GM18867 (cell line): ENCODE measurements around the gene SLC16A8.

Experiments used
- ATAC-seq: cut with Tn5 transposase; IDR thresholded peaks from one replicate; pipeline ENCODE4 v1.9.1; 2021; ENCODE audit warnings: mild to moderate bottlenecking, moderate library complexity; ENCODE audit not compliant: unreplicated experiment

The SLC16A8 gene

DNA sequence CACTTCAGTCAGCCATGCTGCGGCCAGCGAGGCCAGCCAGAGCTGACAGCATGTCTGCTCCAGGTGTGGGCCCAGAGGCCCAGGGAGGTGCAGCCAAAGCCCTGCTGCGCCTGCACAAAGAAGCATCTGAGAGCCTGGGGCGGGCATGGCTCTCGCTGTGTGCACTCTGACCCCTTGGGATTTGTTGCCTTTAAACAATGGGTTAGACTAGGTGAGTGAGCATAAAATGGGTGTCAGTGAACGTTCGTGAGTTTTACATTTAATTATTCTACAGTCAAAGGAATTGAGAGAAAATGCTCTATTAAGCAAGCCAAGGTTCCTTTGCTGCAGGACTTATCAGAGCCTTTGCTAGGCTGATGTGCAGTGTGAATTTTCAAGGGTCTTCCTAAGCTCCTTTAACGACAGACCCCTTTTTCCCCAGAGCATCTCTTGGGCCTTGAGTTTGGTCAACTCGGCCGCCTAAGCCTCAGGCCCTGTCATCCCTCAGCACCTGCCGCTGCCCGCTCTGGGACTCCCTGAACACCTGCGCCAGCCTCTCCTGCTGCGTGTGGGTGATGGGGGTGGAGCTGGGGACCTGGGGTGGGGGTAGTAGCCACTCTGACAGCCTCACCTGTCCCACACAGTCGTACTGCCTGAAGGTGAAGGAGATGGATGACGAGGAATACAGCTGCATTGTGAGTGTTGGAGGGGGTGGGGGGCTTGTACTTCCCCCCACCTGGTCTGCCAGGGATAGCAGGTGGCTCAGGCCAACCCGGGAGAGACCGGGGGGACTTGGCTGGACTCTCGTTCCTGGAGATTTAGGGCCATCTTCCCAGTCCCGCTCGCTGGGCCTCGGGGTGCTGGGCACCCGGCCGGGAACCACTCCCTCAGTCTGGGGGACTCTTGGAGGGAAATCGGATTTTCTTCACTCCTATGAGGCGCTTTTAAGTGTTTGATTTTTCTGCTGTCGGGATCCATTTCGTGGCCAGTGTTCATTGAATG is 10.5 kb downstream of the SLC16A8 start:
- no peak for ATAC-seq

DNA sequence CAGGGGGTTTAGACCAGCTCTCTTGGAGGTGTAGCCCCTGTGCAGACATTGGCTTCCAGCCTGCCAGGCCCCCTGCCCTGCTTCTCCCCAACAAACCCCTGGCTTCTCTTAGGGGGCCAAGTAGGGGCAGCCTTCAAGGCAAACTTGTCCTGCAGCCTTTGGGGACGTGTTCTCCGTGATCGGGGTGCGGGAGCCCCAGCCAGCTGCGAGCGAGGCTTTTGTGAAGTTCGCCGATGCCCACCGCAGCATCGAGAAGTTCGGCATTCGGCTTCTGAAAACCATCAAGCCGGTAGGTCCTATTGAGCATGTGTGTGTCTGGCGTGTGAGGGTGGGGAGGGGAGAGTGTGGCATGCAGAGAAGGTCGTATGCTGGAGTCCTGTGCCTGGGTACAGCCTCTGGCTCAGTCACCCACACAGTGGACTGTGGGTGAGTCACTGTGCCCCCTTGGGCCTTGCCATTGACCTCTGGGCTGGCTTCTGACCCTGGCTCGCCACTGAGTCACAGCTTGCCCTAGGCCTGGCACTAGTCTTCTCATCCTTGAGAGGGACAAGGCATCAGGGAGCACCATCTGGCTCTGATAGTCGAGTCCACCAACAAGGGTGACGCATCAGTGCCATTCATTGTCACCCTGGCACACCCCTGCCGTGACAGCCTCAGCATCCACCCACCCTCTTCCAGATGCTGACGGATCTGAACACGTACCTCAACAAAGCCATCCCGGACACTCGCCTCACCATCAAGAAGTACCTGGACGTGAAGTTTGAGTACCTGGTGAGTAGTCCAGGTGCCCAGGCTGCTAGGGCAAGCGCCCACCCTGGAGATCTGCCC is 11.4 kb downstream of the SLC16A8 start:
- ATAC-seq, result no peak

DNA sequence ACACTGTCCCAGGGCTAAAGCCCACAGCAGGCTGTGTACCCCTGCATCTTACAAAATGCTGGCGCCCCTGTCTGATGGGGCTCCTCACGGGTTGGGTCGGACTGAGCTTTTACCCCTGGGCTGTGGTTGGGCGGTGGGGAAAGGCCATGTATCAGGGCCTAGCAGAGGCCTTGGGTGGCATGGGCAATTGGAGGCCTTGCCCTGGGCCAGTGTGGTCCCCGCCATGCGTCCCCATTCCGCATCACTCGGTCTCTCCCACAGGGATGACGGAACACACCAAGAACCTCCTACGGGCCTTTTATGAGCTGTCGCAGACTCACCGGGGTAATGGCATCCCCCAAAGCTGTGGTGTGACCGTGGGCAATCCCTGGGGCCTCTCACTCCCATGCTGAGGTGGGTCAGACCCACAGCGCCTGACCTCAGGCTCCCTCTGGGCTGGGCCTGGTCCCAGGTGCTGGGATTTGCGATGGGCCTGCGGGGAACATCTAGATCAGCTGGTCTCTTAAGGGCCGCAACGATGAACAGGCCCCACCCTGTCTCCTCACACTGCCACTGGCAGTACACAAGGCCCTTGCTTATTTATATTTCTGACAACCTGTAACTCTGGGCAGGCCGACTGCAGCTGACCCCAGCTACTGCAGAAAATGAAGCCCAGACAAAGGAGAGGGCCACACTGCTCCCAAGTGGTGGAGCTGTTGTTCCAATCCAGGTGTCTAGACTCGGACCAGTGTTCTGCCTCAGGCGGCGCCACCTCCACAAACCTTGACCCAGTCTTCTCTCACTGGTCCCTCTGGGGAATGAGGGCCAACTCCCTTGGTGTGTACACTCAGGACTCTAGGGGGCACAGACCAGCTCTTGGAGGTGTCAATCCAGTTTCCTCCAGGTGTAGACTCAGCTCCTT is 12.3 kb downstream of the SLC16A8 start:
- no peak for ATAC-seq

DNA sequence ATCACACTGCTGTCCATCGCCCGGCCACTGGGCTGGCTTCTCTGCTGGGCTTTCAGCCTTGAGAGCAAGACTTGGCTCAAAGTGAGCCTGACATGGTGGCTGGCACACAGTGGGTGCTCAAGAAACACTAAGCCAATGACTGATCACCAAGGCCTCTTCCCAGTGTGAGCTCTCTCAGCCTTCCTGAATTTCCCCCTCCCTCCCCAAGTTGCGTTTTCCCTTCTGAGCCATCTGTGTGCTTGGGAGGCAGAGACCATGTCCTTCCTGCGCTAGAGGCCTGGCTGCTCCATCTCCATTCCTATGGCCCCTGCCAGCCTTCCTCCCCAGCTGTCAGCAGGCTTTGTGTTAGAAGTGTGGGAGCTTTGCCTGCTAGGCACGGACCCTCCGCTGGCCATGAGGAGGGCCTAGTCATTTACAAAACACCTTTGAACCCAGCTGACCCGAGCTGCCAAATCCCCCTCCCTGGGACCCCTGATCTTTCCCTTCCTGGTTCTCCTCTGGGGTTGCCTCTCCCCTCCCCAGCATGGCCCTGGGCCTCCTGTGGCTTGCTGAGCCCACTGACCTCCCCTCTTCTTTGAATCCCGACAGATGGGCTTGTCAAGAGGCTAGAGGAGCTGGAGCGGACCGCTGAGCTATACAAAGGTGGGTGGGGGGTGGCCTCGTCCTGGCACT is 13.6 kb downstream of the SLC16A8 start:
- ATAC-seq, result no peak

DNA sequence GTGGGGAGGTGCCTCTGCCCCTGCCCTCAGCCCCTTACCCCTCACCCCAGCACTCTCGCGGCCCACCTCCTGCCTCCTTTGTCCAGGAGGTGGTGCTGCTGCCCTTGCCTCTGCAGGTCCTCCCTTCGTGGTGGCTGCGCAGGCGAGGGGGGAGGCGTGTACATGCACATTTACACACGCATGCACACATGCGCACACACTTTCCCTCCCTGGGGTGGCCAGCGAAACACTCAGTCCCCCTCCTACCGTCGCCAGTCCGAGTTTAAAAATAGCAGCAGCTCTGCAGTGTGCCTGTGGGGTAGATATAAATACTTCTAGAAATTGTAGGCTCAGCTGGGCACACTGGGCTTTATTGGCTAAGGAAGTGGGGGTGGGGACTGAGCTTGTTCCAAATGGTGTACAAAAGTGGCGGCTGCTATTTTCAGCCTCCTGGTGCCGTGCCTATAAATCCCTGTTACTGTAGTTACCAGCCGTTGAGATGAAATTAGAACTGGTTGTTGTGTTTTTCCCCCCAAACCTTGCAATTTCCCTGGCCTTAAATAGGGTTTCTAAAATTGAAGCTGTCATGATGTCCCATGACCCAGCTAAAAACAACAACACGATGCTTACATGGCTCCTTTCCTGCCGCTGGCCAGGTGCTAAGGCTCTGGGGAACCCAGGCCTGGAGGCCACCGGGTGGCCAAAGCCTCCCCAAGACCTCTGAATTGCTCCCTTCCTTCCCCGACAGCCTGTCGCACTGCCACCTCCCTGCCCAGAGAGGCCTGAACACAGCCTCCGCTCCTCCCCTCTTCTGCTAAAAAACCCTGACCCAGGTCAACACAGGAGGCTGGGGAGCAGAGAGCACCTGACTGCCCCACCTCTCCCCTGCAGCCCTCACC is 14.4 kb downstream of the SLC16A8 start:
- ATAC-seq, result no peak

DNA sequence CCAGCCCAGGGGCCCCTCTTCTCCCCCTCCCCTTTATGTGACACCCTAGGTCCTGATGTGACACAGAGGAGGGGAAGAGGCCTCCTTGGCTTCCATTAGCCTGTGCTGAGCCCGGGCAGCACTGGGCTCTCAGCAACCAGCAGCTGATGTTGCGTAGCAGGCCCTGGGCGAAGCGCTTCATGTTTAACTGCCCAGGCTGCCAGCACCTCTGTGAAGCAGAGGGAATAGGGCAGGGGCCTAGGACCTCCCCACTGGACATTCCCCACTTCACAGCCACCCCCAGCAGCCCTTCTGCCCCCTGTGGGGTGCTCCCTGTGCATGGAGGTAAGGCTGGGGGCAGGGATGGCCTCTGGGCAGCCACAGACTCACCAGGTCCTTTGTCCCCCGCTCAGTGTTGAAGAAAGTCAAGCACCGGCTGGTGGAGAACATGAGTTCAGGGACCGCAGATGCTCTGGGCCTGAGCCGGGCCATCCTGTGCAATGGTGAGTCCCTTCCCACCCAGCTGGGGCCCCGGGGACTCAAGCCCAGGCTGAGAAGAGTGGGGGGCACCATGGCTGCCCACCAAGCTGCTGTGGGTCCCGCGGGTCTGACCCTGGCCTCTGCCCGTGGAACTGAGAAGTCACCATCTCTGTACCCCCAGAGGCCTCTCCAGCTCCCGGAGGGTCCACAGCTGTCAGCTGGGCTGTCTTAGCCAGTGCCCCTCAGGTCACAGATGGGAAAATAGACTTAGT is 15.2 kb downstream of the SLC16A8 start:
- ATAC-seq, result no peak

DNA sequence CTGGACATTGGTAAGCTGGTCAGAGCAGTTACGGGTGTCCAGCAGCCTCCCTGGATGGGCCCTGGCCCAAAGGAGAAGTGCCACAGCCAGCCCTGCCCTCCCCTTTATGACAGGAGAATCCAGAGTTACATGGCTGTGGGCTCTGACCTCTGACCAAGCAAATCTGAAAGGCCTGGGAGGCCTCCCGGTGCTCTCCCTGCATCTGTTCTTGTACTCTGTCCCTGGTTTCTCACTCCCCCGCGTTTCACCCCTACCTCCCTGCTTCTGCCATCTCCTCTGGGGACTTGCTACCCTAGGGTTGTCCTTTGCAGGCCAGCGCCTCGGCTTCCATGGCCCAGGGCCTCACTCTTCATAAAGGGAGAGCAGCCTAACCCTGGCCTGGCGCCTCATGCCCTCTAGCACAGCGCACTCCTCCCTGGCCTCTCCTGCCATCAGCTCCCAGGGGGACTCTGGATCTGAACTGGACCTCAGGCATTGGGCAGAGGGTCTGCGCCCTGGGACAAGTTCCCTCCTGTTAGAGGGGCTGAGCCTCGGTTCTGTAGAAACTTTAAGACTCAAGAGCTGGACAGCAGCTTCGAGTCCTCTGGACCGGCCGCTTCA is 16.1 kb downstream of the SLC16A8 start:
- ATAC-seq, result no peak

DNA sequence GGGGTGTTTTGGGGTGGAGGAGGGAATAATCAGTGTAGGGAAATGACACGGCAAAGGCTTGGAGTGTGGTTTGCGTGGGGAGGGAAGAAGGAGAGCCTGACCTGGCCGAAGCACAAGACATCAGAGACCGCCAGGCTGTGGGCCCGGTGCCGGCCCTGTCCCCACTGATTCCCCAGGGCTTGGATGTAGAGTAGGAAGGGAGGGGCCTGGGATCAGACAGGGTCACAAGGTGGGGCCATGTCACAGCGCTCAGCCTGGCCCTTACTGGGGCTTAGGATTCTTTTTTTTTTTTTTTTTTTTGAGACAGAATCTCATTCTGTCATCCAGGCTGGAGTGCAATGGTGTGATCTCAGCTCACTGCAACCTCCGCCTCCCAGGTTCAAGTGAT is 17.0 kb downstream of the SLC16A8 start:
- ATAC-seq, result no peak

DNA sequence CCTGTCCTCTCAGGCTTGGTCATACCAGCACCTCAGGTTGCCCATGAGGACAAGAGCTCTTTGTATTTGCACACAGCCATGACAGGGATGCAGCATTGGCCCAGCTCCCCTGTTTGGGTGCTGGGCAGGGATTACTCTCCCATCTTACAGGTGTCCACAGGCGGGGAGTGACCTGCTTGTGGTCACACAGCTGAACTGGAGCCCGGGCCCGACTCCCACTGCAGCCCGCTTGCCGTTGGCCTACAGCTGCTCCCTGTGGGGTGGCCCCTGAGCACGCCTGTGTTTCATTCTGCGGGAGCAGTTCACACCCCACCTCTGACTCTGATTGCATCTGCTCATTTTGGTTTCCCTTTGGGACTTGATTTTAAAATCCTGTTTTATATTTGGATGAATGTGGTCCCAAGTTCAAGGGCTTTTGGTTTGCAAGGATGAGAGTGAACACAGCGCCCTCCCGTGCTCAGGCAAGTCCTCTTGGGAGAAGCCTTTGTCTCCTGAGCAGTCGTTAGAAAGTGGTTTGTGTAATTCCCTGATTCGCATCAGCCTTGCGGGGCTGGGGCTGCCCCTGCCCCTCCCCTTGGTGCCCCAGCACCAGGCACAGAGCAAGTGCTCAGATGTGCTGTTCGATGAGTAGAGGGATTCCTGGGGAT is 17.5 kb downstream of the SLC16A8 start:
- no peak for ATAC-seq

DNA sequence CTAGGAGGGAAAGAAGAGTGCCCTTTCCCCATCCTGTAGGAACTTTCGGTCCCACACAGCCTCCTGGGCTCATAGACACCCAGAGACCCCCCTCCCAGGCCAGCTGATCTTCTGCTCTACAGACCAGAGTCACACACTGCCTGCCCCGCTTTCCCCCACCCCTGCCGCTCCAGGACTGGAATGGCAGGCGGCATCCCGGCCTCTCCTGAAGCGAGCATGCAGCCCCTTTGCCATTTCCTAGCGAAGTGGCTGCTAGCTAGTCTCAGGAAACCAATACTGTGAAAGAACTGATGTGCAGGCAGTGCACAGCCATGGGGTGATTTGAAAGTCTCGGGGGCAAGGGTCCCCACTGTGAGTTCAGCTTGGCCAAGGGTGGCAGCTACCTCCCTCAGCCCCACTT is 18.4 kb downstream of the SLC16A8 start:
- ATAC-seq, result no peak

DNA sequence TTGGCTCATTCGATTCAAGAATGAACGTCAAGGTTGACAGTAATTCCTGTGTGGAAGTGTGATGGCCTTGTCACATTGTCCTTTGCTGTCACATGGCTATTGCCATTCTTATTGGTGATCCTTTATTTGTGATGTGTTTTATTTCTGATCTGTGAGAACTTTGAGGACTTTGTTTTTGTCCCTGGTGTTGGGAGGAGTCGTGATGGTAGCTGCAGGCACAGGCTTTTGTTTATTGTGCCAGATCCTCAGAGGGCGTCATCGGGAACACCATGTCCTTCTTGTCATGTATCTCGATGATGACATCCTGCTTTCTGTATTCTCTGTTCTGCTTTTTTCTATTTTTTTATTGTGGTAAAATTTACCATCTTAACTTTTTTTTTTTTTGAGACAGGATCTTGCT is 21.2 kb downstream of the SLC16A8 start:
- ATAC-seq, result no peak

DNA sequence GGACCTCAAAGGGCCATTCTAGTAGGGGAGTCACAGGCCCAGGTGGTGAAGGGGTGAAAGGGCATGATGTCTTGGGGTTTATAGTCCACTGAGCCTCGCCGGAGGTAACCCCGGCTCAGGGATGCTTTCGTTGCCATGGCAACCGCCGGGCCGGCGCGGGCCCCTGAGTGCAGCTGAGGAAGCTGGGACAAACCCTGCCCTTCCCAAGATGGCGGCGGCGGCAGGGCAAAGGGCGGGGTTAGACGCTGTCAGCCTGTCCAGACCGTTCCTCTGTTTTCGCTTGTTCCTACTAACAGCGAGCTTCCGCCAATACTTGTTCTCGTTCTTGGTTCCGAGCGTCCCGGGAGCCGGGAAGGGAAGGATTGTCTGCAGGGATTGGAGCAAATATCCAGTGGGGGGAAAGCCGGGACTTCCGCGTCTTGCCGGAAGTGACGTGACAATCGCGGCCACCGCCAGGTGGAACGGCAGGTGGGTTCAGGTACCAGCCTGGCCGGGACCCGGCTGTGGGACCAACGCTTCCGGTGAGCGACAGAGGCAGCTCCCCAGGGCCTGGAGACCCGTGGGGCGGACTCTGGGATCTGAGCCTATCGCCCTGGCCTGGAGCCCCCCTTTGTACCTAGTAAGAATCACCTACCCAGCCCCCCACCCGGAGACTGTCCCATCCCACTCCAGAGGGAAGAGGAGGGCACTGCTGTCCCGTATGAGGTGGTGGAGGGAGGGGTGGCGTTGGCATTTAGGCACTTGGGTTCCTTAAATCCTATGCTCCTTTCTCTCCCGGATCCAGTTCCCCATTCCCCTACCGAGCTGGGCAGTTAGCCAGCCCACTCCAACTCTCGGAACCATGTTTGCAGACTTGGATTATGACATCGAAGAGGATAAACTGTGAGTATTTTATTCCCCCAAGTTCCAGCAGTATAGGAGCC is 26.8 kb downstream of the SLC16A8 start, which contains the start of gene PICK1:
TSS of gene PICK1 (plus strand) at position 436 of the 923 bp plus-strand sequence. CDS start at position 842, 406 bp downstream.
- peak; percentile 53 for ATAC-seq

DNA sequence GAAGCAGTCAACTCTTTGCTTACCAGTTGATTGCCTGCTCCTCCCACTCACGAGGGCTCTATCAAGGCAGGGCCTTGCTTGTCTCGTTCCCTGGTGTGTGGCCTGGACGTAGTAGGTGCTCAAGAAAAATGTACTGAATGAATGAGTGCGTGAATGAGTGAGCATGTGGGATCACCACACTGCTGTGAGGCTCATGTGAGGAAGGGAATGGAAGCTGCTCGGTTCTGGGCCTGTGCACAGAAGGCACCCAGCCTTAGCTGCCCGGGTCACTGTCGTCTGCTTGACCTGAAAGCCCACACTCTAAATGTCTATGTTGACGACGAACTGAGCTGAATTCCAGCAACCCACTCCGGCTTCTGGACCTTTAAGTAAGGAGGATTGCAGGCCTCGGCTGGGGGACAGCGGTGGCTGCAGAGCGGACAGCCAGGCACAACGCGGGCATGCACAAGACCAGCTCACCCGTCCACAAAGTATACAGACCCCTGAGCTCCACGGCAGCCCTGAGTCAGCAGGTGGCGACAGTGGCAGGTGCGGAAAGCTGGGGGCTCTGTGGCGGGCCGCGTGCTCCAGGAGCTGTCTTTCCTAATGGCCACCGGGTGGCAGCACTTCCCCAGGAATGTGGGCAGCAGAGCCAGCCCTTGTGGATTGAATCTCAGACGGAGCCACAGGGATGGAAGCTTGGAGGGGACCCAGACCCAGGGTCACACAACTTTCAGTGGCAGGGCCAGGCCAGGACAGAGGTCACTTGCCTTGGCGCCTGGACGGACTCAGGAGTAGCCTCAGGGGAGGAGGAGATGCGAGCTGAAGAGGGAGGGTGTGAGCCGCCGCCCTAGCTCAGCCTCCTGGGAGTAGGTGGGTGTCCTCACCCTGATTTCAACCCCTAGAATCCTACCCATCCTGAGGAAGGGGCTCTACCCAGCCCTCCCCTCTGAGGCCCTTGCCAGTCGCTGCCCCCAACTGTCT is 31.8 kb downstream of the SLC16A8 start:
- peak; percentile 52 for ATAC-seq

DNA sequence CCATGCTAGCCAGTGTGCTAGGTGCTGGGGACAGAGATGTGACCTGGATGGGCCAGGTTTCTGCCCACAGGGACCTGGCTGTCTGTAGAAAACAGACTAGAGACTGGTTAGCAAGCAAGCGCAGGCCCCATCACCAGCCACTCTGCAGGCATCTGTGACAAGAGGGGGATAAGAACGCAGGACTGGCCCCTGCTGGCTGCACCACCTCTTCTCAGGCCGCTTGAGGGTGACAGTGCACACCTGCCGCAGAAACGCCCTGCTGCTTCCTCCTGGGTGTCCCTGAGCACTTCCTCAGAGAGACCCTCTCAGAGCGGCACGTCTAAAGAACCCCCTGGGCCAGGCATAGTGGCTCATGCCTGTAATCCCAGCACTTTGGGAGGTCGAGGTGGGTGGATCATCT is 32.7 kb downstream of the SLC16A8 start:
- ATAC-seq, result no peak

DNA sequence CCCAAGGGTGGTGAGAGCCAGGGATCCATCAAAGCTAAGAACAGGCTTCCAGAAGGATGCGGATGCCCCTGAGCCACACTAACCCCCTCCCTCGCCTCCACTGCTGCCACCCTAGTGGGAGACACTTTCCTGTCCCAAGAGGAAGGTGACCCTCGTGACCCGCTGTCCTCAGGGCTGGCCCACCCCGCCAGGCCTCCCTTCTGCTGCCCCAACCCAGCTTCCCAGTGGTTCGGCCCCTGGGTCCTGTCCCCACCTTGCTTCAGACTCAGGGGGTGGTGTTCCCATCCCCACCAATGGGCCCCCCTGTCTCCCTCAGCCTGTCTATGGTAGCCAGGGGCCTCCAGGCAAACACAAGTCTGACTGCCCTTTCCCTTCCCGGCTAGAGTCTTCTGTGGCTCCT is 33.3 kb downstream of the SLC16A8 start:
- ATAC-seq, result no peak
